Measurements from ENCODE around the gene IRF2BPL.

The IRF2BPL gene

GRCh38 chr14:77068517-77069200 is 40.2 kb upstream of the IRF2BPL start:
- no peak for DNase-seq (ENCODE audit: low spot score)
- TF ChIP-seq CTCF (IDR thresholded peaks at IDR 0.05; ENCODE audit: borderline replicate concordance, control extremely low read depth, extremely low read depth, insufficient read depth, missing control alignments), result no peak
- in situ Hi-C loops (cut with MboI; ENCODE audit: low sequenced_read_pairs, unreplicated experiment), result loop anchor here (10.0 kb wide), 2 partner anchors 154 to 184 kb away; no protein-coding TSS in a partner anchor

- TF ChIP-seq CTCF (IDR thresholded peaks at IDR 0.05; ENCODE audit: borderline replicate concordance, control extremely low read depth, extremely low read depth, insufficient read depth, missing control alignments), result peak; percentile 92
- in situ Hi-C loops (cut with MboI; ENCODE audit: low sequenced_read_pairs, unreplicated experiment), result loop anchor here (10.0 kb wide), 2 partner anchors 153 to 183 kb away; no protein-coding TSS in a partner anchor
- peak; percentile 81 for DNase-seq (ENCODE audit: low spot score)
Observed at GRCh38 chr14:77067632-77068516, 39.4 kb upstream of the IRF2BPL start.

GRCh38 chr14:77066578-77067172 is 38.2 kb upstream of the IRF2BPL start:
- in situ Hi-C loops (cut with MboI; ENCODE audit: low sequenced_read_pairs, unreplicated experiment), result loop anchor here (10.0 kb wide), 2 partner anchors 152 to 182 kb away; no protein-coding TSS in a partner anchor
- no peak for DNase-seq (ENCODE audit: low spot score)
- no peak for TF ChIP-seq CTCF (IDR thresholded peaks at IDR 0.05; ENCODE audit: borderline replicate concordance, control extremely low read depth, extremely low read depth, insufficient read depth, missing control alignments)

- in situ Hi-C loops (cut with MboI; ENCODE audit: low sequenced_read_pairs, unreplicated experiment), result loop anchor here (10.0 kb wide), 2 partner anchors 151 to 181 kb away; no protein-coding TSS in a partner anchor
- no peak for TF ChIP-seq CTCF (IDR thresholded peaks at IDR 0.05; ENCODE audit: borderline replicate concordance, control extremely low read depth, extremely low read depth, insufficient read depth, missing control alignments)
- peak; percentile 49 for DNase-seq (ENCODE audit: low spot score)
Observed at GRCh38 chr14:77065851-77066577, 37.5 kb upstream of the IRF2BPL start.

- no peak for DNase-seq (ENCODE audit: low spot score)
- no peak for TF ChIP-seq CTCF (IDR thresholded peaks at IDR 0.05; ENCODE audit: borderline replicate concordance, control extremely low read depth, extremely low read depth, insufficient read depth, missing control alignments)
- in situ Hi-C loops (cut with MboI; ENCODE audit: low sequenced_read_pairs, unreplicated experiment), result loop anchor here (10.0 kb wide), 2 partner anchors 150 to 180 kb away; no protein-coding TSS in a partner anchor
Observed at GRCh38 chr14:77064521-77065178, 36.1 kb upstream of the IRF2BPL start.

All from GM13976 (cell line).